GM12865 (cell line): ENCODE results near the gene EIF4EBP3.

Experiments used
- DNase-seq: peaks from one replicate; pipeline ENCODE4 v3.0.0; 2010; ENCODE audit warnings: low read depth
- H3K4me3 ChIP-seq: 2 replicates; pipeline ENCODE4 v1.5.1; 2011; ENCODE audit warnings: mild to moderate bottlenecking, low read depth, low read length, control low read depth
- TF ChIP-seq, protein P1 (sequence below): IDR thresholded peaks from 2 replicates; pipeline ENCODE4 v1.5.1; 2011; ENCODE audit warnings: low read length, control low read depth, low read depth, inconsistent platforms; ENCODE audit not compliant: insufficient read depth; ENCODE audit errors: missing control alignments

The EIF4EBP3 gene

DNA sequence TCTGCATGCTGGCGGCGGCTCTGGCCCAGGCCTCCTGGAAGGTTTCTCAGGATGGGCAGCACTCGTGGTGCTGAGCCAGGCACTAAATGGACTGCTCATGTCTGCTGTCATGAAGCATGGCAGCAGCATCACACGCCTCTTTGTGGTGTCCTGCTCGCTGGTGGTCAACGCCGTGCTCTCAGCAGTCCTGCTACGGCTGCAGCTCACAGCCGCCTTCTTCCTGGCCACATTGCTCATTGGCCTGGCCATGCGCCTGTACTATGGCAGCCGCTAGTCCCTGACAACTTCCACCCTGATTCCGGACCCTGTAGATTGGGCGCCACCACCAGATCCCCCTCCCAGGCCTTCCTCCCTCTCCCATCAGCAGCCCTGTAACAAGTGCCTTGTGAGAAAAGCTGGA, 20.4 kb downstream of the EIF4EBP3 start:
- no peak overlapping the region for H3K4me3 ChIP-seq
- no peak for DNase-seq
- TF ChIP-seq, protein P1, sequence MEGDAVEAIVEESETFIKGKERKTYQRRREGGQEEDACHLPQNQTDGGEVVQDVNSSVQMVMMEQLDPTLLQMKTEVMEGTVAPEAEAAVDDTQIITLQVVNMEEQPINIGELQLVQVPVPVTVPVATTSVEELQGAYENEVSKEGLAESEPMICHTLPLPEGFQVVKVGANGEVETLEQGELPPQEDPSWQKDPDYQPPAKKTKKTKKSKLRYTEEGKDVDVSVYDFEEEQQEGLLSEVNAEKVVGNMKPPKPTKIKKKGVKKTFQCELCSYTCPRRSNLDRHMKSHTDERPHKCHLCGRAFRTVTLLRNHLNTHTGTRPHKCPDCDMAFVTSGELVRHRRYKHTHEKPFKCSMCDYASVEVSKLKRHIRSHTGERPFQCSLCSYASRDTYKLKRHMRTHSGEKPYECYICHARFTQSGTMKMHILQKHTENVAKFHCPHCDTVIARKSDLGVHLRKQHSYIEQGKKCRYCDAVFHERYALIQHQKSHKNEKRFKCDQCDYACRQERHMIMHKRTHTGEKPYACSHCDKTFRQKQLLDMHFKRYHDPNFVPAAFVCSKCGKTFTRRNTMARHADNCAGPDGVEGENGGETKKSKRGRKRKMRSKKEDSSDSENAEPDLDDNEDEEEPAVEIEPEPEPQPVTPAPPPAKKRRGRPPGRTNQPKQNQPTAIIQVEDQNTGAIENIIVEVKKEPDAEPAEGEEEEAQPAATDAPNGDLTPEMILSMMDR = no peak

DNA sequence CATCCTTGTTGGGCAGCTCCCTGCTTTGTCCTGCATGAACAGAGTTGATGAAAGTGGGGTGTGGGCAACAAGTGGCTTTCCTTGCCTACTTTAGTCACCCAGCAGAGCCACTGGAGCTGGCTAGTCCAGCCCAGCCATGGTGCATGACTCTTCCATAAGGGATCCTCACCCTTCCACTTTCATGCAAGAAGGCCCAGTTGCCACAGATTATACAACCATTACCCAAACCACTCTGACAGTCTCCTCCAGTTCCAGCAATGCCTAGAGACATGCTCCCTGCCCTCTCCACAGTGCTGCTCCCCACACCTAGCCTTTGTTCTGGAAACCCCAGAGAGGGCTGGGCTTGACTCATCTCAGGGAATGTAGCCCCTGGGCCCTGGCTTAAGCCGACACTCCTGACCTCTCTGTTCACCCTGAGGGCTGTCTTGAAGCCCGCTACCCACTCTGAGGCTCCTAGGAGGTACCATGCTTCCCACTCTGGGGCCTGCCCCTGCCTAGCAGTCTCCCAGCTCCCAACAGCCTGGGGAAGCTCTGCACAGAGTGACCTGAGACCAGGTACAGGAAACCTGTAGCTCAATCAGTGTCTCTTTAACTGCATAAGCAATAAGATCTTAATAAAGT, 21.1 kb downstream of the EIF4EBP3 start:
- no peak for DNase-seq
- TF ChIP-seq, protein P1 = no peak
- no peak overlapping the region for H3K4me3 ChIP-seq

DNA sequence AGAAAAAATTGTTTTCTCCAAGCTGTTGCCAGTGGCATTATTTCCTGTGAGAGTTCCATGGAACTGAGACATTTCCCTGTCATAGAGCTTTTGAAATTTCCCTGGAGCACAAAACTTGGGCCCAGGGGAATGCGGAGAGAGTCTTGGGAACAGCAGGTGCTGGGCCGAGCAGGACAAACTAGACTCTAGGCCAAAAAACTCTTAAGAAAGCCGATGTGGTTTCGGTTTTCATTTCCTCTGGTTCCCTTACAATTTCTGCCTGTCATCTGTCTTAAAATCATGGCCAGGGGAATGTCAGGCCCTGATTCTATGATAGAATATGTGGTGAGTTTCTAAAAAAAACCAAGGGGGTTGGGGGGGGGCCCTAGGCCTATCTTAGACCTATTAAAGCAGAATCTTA, 21.7 kb downstream of the EIF4EBP3 start:
- TF ChIP-seq, protein P1 = no peak
- H3K4me3 ChIP-seq = no peak overlapping the region
- DNase-seq = no peak

DNA sequence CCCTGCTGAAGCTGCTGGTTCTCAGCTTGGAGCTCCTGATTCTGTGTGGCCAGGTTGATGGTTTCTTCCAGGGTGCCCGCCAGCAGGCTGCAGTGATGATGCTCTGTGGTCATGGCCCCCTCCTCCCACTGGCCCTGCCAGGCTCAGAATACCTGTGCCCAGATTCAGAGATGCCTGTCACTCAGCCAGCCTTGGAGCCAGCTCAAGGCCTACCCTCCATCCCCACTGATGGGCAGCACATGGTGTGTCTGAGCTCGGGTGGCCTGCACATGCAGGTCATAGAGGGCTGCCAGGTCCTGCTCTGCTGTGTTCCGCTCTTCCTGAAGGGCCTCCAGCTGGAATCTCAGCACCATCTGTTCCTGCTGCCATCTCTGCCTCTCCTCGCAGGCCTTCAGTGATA, 22.6 kb downstream of the EIF4EBP3 start:
- no peak overlapping the region for H3K4me3 ChIP-seq
- TF ChIP-seq, protein P1 = no peak
- no peak for DNase-seq

DNA sequence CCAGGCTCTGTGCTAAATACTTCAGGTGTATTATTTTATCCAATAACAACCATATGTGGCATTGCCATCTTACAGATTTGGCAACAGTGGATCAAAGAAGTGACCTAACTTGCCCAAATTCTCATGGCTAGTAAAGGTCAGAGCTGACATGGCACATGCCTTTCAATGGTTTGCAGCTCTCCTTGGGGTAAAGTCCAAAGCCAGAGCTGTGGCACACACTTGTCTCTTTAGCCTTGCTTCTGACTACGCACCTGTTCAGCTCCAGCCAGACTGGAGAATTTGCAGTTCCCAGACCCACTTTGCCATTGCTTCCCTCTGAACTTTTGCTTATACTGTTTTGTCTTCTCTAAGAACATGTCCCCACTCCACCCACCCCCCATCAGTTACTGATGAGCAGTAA, 23.0 kb downstream of the EIF4EBP3 start:
- TF ChIP-seq, protein P1 = no peak
- DNase-seq = no peak
- H3K4me3 ChIP-seq = no peak overlapping the region

DNA sequence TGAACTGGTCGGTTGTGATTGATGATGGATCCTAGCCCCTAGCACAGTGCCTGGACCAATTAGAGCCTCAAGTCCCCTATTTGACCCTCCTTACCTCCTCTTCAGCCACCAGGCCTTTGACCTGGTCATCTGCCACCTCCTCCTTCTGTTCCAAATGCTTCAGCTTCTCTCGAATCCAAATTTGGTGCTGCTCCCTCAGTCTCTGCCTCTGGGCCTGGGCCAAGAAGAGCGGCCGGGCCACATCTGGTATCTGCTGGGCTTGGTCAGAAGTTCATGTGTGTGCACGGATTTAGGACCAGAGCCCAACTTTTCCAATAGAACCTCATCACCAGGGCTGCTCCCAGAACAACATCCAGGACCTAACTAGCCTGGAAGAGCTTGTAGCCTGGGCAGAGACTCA, 23.6 kb downstream of the EIF4EBP3 start:
- no peak overlapping the region for H3K4me3 ChIP-seq
- DNase-seq = no peak
- TF ChIP-seq, protein P1 = no peak

DNA sequence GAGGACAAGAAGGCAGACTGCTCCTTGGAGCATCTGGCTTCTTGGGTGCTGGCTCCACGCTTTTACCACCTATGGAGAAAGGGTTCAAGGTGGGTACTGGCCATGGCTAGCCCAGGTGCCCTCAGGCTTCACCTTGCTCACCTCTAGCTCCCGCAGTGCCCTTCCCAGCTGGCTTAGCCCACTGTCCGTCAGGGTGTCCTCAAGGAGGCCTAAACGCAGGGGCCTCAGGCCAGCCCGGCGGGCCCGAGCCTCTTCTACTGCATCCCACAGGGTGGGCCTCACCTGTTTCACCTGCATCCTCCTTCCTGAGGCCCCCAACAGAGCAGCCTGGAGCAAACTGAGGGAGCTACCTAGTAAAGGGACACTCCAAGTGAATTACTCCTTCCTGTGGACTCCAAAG, 26.2 kb downstream of the EIF4EBP3 start:
- H3K4me3 ChIP-seq = no peak overlapping the region
- DNase-seq = no peak
- TF ChIP-seq, protein P1 = no peak
